GM12892 (cell line): ENCODE data around the gene CD8B.
"Not testable (repeated sequence)": the region's sequence is repeated elsewhere in the genome, so short reads cannot be mapped to it uniquely, and the experiment has no call there.

Experiments
- POLR2A ChIP-seq: IDR thresholded peaks from 2 replicates; pipeline ENCODE4 v1.6.1; 2011; ENCODE audit warnings: low read depth, low read length, control low read depth
- POLR2AphosphoS5 ChIP-seq: IDR thresholded peaks from 2 replicates; pipeline ENCODE4 v1.6.1; 2011; ENCODE audit warnings: low read depth, low read length, control low read depth
- TAF1 ChIP-seq: IDR thresholded peaks from 2 replicates; pipeline ENCODE4 v1.6.1; 2011; ENCODE audit warnings: low read depth, mild to moderate bottlenecking, control low read depth, low read length, borderline replicate concordance

- TF ChIP-seq POLR2A, POLR2AphosphoS5, TAF1: not testable (repeated sequence)
Measured at GRCh38 chr2:86862380-86862703, 656 bp upstream of the CD8B start.
